Activated T-cell treated with anti-CD3 and anti-CD28 coated beads, Interleukin-2, amount 50 U/mL, for 72 hours (primary cell): ENCODE data around the gene CAMTA1. TPM values are rescaled to one million over a fixed set of nuclear protein-coding genes. Genes with fewer than 3 reads are reported as not detected.
"Not testable (repeated sequence)": the region's sequence is repeated elsewhere in the genome, so short reads cannot be mapped to it uniquely, and the experiment has no call there.

Source experiments
- ATAC-seq, 2 donors: fragments of 150-1000 bp; cut with Tn5 transposase; replicated peaks in 1 of 2; 2 replicates each; pipeline ENCODE4 v1.10.0; 2021; ENCODE audit warnings: moderate library complexity in 2 of 2, mild to moderate bottlenecking in 1 of 2
- DNase-seq, 2 donors: peaks; one replicate each; pipeline ENCODE4 v3.0.0; 2021 to 2022; ENCODE audit warnings: mixed read lengths in 1 of 2
- H3K27ac Mint-ChIP-seq: one replicate; pipeline ENCODE4 v1.8.0; 2022; ENCODE audit warnings: mild to moderate bottlenecking, moderate library complexity, mixed read lengths
- H3K27me3 Mint-ChIP-seq: one replicate; pipeline ENCODE4 v1.8.0; 2022; ENCODE audit warnings: low read depth, mixed read lengths
- H3K36me3 Mint-ChIP-seq, 2 donors: one replicate each; pipeline ENCODE4 v1.8.0; 2022; ENCODE audit warnings: mixed read lengths in 2 of 2, mild to moderate bottlenecking in 1 of 2; ENCODE audit not compliant: insufficient read depth in 2 of 2
- H3K4me1 Mint-ChIP-seq: one replicate; pipeline ENCODE4 v1.8.0; 2022; ENCODE audit warnings: low read depth, mixed read lengths
- H3K4me3 Mint-ChIP-seq, 2 donors: one replicate each; pipeline ENCODE4 v1.8.0; 2022; ENCODE audit warnings: mild to moderate bottlenecking in 2 of 2, mixed read lengths in 2 of 2, moderate library complexity in 2 of 2
- H3K9me3 Mint-ChIP-seq, 2 donors: one replicate each; pipeline ENCODE4 v1.8.0; 2022; ENCODE audit warnings: mixed read lengths in 2 of 2
- total RNA-seq, 2 donors: library from RNA; stranded (reverse); gene quantifications; one replicate each; pipeline ENCODE4 v1.2.3, GENCODE V29; 2022

The CAMTA1 gene
- total RNA-seq, 2 donors from 2014 or later, result 47.8 to 63.3 TPM

DNA sequence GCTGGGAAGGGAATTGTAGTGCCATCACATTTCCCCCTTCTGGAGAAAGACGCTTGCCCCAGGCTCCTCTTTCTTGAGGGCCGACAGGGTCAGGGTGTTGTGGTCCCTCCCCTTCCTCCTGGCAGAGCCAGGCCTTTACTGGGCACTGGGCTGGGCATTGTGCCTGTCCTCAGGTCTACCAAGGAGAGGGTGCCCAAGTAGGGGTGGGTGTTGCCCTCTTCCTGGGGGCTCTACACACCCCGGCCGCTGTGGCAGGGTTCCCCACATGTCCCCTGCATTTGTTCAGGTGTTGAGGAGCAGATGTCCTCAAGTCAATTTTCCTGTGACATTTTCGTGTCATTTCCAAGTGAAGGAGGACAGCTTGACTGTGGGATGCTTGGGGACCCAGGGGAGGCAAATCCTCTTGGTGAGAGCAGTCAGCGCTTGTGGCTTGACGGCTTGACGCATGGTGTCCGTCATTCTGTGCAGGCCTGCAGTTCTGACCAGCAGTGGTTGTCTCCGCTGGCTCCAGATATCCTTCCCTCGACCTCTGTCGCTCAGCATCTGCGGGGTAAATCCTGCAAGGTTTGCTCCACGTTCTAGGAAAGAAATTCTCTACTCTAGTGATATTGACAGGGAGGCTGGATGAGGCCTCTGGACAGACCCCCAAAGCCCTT is 804.0 kb downstream of the CAMTA1 start:
- H3K4me3 Mint-ChIP-seq, result no peak overlapping the region
- H3K36me3 Mint-ChIP-seq, result no peaks in the 10 kb centered on the region
- no peak overlapping the region for H3K27ac Mint-ChIP-seq
- H3K27me3 Mint-ChIP-seq, result no peaks in the 10 kb centered on the region
- H3K9me3 Mint-ChIP-seq, result no peaks in the 10 kb centered on the region
- ATAC-seq (no peak), DNase-seq (no peak)
- no peaks in the 10 kb centered on the region for H3K4me1 Mint-ChIP-seq

DNA sequence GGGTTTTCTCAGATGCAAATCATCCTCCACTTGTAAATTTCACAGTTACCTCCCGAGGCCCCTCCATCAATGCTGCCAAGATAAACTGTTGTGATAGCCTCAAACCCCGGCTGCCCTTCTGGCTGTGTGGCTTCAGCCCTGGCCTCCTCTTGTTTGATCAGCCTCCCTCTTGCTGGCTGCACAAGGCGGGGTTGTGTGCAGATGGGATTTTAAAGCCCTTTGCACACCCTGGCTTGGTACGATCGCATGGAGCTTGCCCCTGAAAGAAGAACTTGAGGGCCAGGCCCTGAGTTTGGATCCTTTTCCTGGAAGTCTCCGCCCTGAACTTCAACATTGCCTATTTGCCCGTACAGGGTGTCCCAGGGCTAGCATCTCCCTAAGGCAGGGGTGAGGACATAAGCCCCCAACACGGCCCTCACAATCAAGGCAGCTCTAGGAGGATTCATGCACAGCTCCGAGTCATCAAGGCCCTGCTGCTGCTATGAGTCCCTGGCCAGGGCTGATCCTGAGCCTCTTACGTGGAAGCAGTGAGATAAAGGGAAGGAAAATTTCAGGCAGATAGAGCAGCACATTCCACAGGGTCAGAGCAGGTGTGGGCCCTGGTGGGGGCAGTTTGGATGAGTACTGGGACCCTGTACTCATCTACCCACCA is 804.6 kb downstream of the CAMTA1 start:
- DNase-seq (no peak), ATAC-seq (no peak)
- Mint-ChIP-seq H3K9me3 (no peaks in the 10 kb centered on the region), H3K27me3 (no peaks in the 10 kb centered on the region), H3K36me3 (no peaks in the 10 kb centered on the region), H3K4me3 (no peak overlapping the region), H3K4me1 (no peaks in the 10 kb centered on the region), H3K27ac (no peak overlapping the region)

DNA sequence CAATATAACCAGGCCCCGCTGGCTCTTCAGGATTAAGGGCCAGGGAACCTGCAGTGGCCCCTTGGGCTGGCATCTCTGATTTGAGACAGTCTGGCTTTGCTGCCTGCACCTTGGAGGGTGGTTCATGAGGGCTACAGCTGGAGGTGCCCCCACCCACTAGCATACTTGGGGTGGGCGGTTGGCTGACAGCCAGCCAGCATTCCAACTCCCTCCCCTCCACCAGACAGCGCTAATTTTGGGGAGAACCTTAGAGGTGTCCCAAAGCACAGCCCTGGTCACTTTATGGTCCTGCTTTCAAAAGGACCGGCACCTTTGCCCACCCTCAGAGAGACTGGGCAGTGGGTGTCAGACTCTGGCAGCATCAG is 805.2 kb downstream of the CAMTA1 start:
- Mint-ChIP-seq H3K4me1 (no peaks in the 10 kb centered on the region), H3K4me3 (no peak overlapping the region), H3K27ac (no peak overlapping the region), H3K36me3 (no peaks in the 10 kb centered on the region), H3K27me3 (no peaks in the 10 kb centered on the region), H3K9me3 (no peaks in the 10 kb centered on the region)
- ATAC-seq (no peak), DNase-seq (no peak)

DNA sequence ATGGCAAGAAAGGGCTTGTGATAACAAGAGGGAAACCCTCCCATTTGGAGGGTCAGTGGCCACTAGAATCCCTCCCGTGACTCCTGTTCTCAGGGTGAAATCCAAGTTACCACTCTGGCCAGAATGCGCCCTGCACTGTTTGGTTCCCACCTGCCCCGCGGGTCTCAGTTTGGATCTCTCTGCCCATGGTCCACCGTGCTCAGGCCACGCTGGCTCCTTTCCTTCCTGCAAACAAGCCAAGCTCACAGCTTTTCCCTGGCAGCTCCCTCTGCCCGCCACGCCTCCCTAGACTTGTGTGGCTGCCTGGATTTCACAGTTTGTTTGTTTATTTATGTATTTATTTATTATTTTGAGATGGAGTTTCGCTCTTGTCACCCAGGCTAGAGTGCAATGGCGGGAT is 806.3 kb downstream of the CAMTA1 start:
- Mint-ChIP-seq H3K27me3 (no peaks in the 10 kb centered on the region), H3K4me3 (no peak overlapping the region), H3K27ac (no peak overlapping the region), H3K4me1 (no peaks in the 10 kb centered on the region), H3K9me3 (no peaks in the 10 kb centered on the region), H3K36me3 (no peaks in the 10 kb centered on the region)
- no peak for ATAC-seq
- no peak for DNase-seq

DNA sequence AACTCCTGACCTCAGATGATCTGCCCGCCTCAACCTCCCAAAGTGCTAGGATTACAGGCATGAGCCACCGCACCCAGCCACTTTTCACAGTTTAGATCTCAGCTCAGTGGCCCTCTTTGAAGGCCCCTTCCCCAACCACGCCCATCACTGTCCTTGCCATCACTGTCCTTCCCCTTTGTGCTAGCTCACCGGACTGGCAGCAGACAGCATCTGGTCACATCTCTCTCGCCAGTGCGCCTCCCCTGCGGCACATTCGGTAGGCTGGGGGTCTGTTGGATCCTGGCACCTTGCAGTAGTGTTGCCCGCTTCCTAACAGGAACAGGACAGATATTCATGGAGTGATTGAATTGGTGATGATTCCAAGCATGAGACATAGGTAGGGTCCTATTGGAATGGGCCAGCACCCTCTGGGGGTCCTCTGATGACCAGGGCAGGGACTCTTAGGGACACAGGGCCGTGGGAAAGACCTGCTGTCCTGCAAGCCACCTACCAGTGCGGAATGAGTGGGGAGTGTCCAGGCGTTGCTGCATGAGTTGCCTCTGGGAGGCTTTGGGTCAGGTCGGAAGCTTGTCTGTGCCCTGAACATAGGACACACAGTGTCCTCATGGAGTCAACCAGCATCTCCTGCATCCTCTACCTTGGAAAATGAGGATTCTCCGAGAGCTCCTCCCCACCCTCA is 807.0 kb downstream of the CAMTA1 start:
- Mint-ChIP-seq H3K36me3 (no peaks in the 10 kb centered on the region), H3K27me3 (no peaks in the 10 kb centered on the region), H3K27ac (no peak overlapping the region), H3K4me3 (no peak overlapping the region), H3K4me1 (no peaks in the 10 kb centered on the region), H3K9me3 (no peaks in the 10 kb centered on the region)
- ATAC-seq (no peak), DNase-seq (no peak)

DNA sequence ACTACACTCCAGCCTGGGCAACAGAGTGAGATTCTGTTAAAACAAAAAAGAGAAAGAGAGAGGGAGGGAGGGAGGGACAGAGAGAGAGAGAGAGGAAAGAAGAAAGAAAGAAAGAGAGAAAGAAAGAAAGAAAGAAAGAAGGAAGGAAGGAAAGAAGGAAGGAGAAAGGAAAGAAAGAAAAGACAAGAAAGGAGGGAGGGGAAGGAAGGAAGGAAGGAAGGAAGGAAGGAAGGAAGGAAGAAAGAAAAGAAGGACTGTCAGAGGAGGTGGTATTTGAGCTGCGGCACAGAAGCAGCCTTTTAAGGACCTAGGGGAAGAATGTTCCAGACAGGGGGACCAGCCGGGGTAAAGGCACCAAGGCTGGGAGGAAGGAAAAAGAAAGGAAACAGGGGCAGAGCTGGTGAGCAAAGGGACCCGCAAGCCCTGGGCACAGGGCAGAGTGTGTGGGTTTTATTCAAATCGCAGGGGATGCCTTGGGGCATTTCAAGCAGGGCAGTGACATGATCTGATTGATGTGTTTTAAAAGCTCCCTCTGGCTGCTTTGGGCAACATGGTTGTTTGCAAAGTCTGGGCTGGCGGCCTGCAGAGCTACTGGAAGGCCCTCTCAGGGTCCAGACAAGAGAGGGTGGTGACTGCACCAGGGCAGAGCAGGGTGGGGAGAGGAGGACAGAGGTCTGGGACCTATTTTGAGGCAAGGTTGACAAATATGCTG is 808.9 kb downstream of the CAMTA1 start:
- H3K4me1 Mint-ChIP-seq, result no peaks in the 10 kb centered on the region
- no peaks in the 10 kb centered on the region for H3K36me3 Mint-ChIP-seq
- no peak overlapping the region for H3K27ac Mint-ChIP-seq
- H3K27me3 Mint-ChIP-seq, result no peaks in the 10 kb centered on the region
- H3K9me3 Mint-ChIP-seq, result peaks cover 0 to 1% of the 10 kb centered on the region in 2 donors
- ATAC-seq (no peak), DNase-seq (no peak)
- H3K4me3 Mint-ChIP-seq, result no peak overlapping the region

DNA sequence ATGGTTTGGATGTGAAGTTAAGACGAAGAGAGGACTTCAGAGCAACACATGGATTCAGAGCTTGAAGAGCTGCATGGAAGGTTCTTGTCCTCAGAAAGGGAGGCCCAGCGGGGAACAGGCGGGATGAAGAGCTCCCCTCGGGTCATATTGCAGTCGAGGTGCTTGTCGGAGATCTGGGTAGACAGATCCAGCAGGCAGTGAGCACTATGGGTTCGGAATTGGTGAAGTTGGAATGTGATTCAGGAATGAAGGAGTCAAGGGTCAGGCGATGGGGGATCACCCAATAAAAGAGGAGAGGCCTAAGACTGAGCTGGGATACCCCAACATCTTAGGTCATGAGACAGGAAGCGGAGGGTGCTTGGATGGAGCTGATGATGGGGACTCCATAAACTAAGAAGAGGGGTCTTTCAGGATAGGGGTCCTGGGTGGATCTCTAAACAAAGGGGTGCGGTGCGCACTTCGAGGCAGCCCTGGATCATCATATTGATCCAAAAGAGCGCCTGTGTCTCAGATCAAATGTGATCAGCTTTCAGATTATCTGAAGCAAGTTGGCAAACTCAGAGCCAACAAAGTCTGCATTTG is 809.6 kb downstream of the CAMTA1 start:
- no peak overlapping the region for H3K27ac Mint-ChIP-seq
- H3K4me3 Mint-ChIP-seq, result no peak overlapping the region
- H3K4me1 Mint-ChIP-seq, result no peaks in the 10 kb centered on the region
- ATAC-seq, result no peak
- no peak for DNase-seq
- no peaks in the 10 kb centered on the region for H3K27me3 Mint-ChIP-seq
- peaks cover 0 to 3% of the 10 kb centered on the region in 2 donors for H3K9me3 Mint-ChIP-seq
- H3K36me3 Mint-ChIP-seq, result no peaks in the 10 kb centered on the region

DNA sequence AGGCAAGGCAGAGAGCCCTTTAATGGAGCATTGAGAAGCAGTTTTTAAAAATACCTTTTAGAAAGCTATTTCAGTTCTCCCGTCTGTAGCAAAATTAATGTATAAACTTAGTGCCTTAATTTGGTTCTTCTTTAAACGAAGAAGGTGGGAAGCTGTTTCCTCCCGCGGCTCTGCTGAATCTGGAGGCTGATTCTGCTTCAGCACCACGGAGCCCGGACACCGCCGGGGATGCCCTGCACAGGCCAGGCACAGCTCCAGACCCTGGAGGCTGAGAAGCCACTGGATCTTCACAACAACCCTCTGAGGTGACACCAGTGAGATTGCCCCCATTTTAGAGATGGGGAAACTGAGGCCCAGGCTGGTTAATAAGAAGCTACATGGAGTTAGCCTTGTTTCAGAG is 810.1 kb downstream of the CAMTA1 start:
- Mint-ChIP-seq H3K9me3 (peaks cover 0 to 3% of the 10 kb centered on the region in 2 donors), H3K27ac (no peak overlapping the region), H3K4me3 (no peak overlapping the region), H3K36me3 (no peaks in the 10 kb centered on the region), H3K27me3 (no peaks in the 10 kb centered on the region), H3K4me1 (no peaks in the 10 kb centered on the region)
- no peak for DNase-seq
- no peak for ATAC-seq

DNA sequence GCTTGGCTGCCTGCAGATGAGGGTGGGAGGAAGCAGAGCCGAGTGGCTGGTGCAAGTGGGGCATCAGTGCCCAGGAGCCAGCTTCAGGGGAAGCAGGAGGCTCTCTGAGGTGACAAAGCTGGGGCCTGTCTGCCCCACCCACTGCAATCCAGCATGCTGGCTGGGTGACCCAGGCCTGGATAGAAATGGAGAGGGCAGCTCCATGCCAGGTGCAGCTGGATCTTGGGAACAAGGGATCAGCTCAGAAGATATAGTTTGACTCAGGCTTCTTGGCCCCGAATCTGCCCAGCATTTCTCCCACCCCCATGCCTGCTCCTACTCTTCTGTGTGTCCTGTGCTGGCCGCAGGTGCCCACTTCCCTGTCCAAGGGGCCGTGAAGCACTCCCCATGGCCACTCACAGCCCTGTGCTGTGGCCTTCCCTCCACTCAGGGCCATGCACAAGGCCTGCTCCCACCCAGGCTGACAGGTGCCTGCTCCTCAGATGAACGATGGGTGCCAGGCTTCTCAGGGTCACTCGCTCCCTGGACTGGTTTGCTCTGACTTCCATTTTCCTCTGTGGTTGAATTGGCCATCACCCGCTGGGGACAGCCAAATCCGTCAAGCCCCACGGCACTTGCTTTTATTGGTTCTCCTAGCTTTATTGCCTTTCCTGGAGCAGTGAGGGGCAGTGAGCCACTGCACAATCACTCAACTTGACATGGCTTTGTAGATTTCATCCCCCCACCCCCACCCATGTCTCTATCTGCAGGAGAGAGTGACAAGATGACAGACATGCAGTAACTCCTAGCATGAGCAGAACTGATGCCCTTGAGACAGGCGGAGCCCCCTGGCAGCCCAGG is 811.1 kb downstream of the CAMTA1 start:
- Mint-ChIP-seq H3K27me3 (no peaks in the 10 kb centered on the region), H3K27ac (no peak overlapping the region), H3K36me3 (no peaks in the 10 kb centered on the region), H3K4me3 (no peak overlapping the region), H3K9me3 (peaks cover 0 to 3% of the 10 kb centered on the region in 2 donors), H3K4me1 (no peaks in the 10 kb centered on the region)
- ATAC-seq, result no peak
- DNase-seq, result no peak

DNA sequence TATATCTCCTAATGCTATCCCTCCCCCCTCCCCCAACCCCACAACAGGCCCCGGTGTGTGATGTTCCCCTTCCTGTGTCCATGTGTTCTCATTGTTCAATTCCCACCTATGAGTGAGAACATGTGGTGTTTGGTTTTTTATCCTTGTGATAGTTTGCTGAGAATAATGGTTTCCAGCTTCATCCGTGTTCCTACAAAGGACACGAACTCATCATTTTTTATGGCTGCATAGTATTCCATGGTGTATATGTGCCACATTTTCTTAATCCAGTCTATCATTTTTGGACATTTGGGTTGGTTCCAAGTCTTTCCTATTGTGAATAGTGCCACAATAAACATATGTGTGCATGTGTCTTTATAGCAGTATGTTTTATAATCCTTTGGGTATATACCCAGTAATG is 812.8 kb downstream of the CAMTA1 start:
- not testable (repeated sequence) for H3K4me1 Mint-ChIP-seq, ATAC-seq, H3K9me3 Mint-ChIP-seq, H3K36me3 Mint-ChIP-seq, DNase-seq, H3K4me3 Mint-ChIP-seq, H3K27ac Mint-ChIP-seq, H3K27me3 Mint-ChIP-seq

DNA sequence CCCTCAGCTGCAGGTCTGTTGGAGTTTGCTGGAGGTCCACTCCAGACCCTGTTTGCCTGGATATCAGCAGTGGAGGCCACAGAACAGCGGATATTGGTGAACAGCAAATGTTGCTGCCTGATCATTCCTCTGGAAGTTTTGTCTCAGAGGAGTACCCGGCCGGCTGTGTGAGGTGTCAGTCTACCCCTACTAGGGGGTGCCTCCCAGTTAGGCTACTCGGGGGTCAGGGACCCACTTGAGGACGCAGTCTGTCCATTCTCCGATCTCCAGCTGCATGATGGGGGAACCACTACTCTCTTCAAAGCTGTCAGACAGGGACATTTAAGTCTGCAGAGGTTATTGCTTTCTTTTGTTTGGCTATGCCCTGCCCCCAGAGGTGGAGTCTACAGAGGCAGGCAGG is 819.7 kb downstream of the CAMTA1 start:
- H3K4me1 Mint-ChIP-seq, H3K4me3 Mint-ChIP-seq, H3K36me3 Mint-ChIP-seq, ATAC-seq, DNase-seq, H3K27ac Mint-ChIP-seq, H3K9me3 Mint-ChIP-seq: not testable (repeated sequence)
- H3K27me3 Mint-ChIP-seq, result peaks cover 24% of the 10 kb centered on the region

DNA sequence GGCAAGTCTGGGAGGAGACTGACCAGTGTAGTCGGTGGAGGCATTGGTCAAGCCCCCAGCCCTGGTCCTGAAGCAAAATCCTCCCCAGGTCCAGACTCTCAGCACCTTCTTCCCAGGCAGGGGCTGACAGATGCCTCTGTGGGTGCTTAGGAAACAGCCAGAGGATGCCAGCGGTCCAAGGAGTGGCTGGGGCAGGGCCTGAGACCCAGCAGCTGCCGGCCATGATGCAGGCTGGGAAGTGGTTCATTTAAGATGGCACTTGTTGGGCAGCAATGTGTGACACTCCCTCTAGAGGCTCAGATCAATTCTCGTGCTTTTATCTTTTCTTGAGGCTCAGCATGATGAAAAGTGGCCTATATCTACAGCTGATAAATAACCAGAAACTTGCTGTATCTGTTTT is 820.8 kb downstream of the CAMTA1 start:
- H3K36me3 Mint-ChIP-seq, result no peaks in the 10 kb centered on the region
- ATAC-seq (no peak), DNase-seq (no peak)
- H3K4me3 Mint-ChIP-seq, result no peak overlapping the region
- no peaks in the 10 kb centered on the region for H3K9me3 Mint-ChIP-seq
- H3K27ac Mint-ChIP-seq, result no peak overlapping the region
- peaks cover 24% of the 10 kb centered on the region for H3K27me3 Mint-ChIP-seq
- no peaks in the 10 kb centered on the region for H3K4me1 Mint-ChIP-seq
